ENCODE results near the gene TLCD5.

TLCD5 gene

DNA sequence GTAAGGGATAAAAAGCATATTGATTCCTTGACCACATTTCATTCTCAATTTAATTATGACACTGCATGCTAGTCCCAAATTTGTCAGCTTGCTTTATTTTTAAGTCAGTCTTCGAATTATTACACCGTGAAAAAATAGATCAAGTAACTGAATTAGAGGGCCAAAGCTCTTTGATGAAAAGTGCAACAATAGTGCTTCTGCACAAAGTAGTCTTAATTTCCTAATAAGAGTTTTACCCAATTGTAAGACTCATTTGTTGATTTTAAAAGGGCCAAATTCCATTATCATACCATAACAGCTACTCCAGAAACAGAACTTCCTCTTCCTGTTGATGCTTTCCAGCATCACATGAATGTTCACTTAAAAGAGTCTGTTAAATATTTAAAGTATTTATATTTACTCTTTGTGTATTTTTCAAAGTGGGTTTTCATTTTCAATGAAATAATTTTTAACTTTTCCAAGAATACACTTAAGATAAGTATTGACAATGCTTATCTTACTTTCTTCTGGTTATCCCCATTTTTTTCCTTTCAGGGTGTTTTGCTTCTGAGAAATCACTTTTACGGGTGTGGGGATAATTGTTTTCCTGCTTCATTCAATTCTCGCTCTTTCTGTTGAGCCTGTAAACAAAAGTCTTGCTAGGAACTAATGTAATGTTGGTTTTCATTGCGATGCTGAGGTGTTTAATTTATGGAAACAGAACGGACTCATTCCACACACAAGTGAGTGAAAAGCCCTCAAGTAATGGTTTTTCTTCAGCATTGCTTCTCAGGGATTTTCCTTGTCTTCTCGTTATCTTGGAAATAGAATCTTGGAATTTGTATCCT lies 13.2 kb downstream of the TLCD5 start:
- no peak for DNase-seq

DNA sequence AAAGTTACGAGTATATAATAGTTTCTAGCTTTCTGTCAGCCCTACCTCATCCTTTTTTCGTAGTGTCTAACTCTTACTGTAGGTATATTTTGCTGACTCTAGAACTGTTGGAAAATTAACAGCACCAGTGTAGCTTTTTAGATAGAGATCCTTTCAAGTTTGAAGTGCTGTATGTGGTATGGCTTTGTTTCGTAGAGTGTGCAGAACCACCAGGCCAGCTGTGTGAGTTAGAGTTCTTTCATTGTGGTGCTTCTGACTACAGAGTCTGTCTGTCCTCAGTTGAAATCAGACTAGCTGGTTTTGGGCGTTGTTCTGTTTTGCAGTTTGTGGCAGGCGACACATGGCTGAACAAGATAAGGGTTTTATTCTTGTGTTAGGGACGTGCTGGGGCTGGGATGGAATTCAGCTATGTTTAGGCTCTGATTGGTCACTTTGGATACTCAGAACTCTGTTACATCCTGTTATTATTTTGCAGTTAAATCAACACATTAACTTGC lies 14.3 kb downstream of the TLCD5 start:
- no peak for DNase-seq

DNA sequence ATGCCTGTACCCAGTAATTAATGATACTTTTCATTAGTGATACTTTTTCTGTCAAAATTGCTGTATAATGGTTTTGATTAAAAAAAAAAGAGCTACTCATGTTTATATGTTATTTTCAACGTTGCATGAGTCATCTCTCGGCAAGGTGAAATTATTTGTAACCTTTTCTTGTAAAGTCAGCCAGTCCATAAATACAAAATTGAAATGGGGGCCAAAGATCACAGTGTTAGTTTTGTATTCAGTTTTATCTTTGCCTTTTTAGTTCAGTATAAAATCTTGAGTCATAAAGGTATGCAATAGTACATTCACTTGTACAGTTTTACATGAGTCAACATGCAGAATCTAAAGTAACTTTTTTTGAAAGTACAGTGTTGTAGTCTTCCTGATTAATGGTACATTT lies 15.4 kb downstream of the TLCD5 start:
- DNase-seq, result no peak

DNA sequence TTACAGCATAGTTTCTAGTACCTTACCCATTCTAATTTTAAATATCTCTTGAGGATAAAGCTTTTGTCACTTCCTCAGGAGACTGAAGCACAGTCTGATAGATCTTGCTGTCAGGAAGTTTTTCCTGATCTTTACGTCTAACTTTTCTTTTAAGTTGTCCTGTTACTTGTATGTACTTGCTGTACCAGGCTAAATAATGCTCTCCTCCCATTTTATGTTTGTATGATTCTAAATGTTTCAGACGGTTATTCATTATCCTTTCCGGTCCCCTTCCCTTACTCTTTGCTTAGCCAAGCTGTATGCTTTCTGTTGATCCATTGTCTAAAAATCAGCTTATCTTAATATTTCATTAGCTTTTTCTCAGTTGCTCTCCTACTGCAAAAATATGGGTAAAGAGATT lies 17.1 kb downstream of the TLCD5 start:
- no peak for DNase-seq

DNA sequence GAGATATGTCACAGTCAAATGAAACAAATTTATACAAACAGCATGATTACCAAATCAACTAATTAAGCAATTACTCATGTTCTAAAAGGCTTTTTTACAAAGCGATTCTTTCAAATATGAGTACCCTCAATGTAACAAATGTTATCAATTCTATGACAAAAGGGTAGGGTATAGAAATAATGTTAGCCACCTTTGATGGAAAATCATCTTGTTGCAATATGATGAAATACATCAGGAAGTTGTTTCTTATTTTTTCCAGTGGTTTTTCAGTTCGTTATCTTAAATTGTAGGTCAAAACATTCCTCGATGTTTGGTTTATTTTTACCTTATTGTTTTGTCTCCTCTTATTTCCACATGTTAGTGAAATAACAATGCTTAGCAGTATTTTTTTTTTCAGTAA lies 17.6 kb downstream of the TLCD5 start:
- no peak for DNase-seq

DNA sequence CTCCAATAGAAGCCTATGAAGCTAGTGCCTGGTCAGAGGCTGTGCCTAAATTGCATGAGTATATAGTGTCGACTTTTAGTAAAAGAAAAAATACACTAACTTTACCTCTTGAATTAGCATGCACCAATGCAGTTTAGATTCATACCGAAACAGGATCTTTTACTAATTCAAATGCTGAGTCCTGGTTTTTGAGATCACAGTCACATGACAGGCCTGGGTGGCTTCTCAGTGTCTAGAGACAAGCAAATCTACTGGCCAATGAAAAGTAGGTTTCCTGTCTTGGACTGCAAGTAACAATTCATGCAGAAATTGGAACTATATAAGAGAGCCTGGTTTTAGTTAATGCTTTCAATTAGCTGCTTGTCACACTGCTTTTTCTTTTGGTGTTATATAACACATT lies 18.3 kb downstream of the TLCD5 start:
- DNase-seq, result no peak

DNA sequence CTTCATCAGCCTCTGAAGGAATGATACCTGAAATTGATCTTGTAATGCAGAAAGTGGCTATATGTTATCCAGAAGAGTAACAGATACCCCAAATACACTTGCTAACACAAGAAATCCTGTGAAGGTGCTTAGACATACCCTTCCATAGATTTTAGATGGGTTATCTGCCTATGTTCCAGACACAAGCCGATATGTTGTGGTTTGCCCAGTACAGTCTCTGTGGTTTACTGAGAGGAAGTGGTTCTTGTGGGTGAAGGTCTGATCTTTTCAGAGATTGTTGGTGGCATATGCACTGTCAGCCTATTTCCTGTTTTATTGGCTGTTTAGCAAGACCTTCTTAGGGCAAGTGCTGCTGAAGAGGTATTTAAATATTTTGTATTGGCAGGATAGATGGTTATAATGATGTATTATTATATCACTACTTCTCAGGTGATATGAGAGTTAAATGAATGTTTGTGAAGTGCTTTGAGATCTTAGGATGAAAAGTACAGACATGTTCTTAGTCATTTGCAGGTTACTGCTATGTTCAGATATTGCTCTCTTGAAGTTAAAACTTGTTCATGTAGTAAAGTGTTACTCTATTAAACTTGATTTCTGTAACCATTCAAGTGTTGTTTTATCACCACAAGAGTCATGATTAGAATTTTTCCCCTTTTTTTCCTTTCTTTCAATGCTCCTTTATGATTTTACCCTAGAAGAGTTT lies 19.4 kb downstream of the TLCD5 start:
- peak; percentile 19 for DNase-seq

DNA sequence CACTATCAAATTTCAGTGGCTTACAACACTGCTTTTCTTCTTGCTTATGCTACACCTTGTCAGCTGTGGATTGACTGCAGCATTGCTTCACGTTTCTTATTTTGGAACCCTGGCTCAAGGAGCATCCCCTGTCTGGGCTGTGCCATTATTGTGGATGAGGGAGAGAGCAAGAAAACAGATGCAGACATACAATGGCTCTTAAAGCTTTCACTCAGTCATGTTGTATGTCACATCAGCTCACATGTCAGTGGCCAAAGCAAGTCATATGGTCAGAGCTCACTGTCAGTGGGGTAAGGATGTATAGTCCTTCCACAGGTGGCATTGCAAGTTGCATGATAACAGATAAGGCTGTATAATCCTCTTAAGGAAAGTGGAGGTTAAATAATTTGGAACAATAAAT lies 21.1 kb downstream of the TLCD5 start:
- DNase-seq, result no peak

DNA sequence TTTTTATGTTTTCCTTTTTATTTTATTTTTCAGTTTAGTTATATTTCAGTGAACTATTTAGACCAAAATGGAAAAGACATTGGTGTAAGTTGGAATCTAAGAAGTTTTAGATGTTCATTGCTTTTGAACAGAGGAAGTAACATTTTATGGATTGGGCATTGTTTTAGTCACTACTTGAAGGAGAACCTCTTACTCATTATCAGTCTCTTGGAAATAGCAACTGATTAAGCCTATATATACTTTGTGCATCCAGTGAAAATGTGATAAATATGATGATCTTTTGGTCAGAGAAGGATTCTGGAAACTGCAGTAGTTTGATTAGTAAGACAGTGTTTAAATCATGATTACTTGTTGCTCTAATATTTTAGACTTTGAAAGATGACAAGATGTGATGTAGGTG lies 25.5 kb downstream of the TLCD5 start:
- no peak for DNase-seq

DNA sequence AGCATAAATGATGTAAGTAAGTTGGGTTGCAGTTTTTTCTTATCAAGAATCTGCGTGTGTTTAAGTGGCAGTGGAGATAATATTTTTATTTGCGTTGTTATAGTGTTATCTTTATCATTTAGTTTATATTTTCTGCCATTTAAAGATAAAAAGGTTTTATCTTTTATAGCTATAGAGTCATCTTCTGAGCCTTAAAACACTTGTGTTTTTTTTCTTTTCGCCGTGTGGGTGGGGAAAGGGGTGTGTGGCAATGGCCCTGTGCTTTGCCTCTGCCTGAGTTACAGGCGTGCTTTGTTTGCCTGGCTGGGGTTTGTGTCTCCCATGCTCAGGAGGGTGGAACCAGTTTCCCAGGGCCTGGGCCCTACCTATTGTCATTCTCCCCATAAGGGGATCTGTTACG lies 27.3 kb downstream of the TLCD5 start:
- no peak for DNase-seq

DNA sequence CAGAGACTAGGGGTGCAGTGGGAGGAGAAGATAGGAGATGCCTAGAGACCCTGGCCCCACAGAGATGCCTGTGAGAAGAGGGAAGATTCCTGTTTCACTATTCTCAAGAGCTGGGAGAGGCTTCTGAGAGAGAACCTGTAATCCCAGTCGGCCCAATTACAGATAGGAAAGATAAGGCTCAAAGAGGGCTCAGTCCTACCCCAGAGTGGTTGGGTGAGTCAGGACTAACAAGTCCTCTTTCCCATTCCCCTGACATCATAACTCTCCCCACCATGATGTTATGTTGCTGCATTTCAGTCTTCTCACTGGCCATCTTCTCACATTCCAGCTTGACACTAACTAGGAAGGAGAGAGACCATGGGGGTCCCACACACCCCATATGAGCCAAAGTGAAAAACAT lies 29.0 kb downstream of the TLCD5 start:
- no peak for DNase-seq

DNA sequence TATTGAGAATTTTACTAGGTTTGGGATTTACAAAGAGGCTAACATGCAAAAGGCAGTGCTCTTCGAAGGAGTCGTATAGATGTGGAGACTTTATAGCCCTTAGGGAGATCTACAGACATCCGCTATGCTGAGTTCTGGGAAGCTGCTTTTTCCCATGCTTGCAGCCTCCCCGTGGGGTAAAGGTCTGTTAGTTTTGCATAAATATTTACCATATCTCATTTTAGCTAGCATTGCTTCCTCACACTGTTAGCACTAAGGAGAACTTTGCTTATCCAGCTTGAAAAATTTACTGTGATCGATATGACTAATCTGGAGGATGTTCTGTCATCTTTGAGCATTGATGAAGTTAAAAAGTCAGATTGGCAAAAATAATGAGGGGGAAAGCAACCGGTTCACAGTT lies 29.7 kb downstream of the TLCD5 start:
- DNase-seq, result no peak

DNA sequence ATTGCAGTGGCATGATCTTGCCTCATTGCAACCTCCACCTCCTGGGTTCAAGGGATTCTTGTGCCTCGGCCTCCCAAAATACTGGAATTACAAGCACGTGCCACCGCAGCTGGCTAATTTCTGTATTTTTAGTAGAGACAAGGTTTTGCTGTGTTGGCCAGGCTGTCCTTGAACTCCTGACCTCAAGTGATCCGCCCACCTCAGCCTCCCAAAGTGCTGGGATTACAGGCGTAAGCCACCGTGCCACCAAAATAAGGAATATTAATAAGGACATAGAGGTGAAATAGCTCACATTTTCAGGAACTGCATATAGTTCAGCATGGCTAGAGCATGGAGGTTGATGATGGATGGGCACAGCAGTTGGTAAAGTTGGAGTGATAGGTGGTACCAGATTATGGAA lies 32.5 kb downstream of the TLCD5 start:
- DNase-seq, result no peak

DNA sequence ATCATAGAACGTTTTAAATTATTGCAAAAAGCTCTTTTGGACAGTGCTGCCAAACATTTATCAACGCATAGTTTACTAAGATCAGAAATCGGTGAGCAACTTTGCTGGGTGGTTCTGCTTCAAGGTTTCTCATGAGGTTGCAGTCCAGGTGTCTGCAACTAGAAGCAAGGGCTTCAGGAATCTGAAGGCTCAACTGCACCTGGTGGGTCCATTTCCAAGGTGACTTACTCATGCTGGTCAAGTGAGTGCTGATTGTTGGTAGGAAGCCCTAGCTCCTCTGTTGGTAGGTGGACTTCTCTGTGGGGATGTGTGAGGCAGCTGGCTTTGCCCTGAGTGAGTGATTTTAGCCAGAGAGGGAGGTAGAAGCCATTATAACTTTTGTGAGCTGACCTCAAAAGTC lies 33.6 kb downstream of the TLCD5 start:
- no peak for DNase-seq

DNA sequence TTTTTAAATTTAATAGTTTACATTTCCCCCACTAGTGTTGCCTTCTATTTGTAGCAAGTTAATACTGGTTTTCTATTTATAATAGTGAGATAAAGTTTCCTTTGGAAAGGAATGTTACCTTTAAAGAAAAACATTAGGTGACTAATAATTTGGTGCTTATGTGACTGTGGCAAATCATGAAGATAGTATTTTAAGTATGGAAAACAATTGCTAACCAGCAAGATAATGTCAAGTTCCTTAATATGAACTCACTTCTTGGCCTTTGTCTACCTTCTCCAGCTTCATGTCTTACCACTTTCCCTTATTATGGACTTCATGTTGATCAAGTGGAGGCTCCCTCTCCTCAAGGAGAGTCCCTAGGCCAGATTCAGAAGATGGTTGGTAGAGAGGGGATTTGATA lies 38.3 kb downstream of the TLCD5 start:
- DNase-seq, result no peak

DNA sequence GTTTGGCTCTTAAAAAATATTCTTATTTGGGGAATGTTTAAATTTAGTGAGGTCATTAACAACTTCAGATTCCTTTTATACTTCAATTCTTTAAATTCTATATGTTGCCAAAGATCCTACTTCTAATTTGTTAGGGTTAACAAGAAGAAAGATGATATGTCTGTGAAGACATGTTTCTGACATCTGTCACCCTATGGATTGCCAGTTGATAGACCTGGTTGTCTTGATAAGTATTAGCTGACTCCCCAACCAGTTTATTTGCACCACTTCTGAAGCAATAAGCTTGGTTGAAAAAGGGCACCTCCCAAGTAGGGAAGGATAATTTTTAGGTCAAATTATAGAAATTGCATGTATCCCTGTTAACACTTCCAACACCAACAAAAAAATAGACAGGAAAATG lies 40.4 kb downstream of the TLCD5 start:
- DNase-seq, result no peak

DNA sequence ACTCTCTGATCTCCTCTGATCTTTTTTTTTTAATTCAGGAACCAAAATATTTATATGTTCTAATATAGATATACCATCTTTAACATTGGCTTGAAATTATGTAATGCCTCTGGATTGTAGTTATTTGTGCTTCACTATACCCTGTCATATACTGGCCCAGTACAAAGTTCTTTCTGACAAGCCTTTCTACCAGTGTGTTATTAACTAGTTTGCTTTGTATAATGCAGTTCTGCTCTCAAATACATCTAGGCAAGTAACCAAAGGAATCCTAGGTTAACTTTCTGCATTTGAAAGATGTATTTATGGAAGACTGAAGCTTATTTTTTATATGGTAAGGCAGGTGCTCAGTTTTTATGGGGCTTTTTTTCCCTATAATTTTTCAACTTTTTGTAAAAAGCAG lies 47.2 kb downstream of the TLCD5 start:
- DNase-seq, result no peak

DNA sequence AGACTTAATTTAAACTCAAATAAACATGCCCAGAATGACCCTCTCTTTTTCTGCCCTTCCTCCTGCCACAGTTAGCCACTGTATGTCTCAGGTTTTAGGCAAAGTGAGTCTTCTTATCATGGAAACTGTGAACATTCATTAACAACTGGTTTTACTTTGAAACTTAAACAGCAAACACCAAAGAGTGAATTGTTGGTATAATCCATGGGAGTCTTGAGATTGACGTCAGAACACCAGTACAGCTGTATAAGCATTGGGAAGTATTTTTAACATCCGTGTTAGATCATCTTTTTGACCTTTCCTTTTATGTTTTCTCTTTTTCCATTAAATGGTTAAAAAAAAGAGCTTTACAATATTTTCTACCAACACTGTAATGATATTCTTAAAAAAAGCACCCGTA lies 50.0 kb downstream of the TLCD5 start:
- DNase-seq, result no peak

DNA sequence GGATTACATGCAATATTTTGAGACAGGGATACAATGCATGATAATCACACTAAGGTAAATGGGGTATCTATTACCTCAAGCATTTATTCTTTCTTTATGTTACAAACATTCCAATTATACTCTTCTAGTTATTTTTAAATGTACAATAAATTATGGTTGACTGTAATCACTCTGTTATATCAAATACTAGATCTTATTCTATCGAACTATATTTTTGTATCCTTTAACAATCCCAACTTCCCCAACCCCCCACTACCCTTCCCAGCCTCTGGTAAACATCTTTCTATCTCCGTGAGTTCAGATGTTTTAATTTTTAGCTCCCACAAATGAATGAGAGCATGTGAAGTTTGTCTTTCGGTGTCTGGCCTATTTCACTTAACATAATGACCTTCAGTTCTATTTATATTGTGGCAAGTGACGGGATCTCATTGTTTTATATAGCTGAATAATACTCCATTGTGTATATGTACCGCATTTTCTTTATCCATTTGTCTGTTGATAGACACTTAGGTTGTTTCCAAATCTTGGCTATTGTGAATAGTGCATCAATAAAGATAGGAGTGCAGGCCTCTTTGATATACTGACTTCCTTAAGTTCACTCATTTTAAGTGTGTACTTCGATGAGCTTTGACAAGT lies 51.6 kb downstream of the TLCD5 start:
- no peak for DNase-seq

DNA sequence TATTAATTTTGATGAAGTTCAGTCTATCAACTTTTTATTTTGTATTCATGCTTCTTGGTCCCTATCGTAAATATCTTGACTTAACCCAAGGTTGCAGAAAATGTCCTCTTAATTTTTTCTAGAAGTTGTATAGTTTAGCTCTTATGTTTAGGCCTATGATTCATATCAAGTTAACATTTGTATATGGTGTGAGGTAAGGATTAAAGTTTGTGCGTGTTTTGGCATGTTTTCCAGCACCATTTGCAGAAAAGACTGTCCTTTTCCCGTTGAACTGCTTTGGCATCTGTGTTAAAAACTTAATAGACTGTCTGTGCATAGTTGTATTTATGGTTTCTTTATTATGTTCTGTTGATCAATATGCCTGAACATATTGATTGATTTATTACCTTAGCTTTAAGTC lies 53.4 kb downstream of the TLCD5 start:
- no peak for DNase-seq

DNA sequence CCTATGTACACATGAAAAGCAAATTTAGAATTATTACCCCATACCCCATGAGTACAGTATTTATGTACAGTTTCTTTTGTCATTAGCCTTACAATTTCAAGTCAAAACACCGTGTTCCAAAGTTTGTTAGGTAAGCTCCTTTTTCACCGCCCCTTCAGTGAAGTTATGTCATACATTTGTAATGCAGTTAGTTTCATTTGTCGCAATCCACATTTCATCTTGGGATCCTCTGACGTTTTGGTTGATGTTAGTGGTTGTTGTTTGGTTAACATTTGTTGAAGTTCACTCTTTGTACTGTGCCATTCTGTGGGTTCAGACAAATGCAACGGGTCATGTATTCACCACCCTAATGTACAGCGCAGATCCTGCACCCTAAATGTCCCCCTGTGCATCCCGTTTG lies 56.3 kb downstream of the TLCD5 start:
- no peak for DNase-seq

Data from activated T-cell treated with anti-CD3 and anti-CD28 coated beads for 4 hours (primary cell).